Activated gamma-delta T cell treated with Interleukin-2 at 50 U/mL for 16 hours (primary cell): ENCODE data around the gene UBE2Q1.
"Not testable (repeated sequence)": the region's sequence is repeated elsewhere in the genome, so short reads cannot be mapped to it uniquely, and the experiment has no call there.

Experiments used
- DNase-seq: peaks from one replicate; pipeline ENCODE4 v3.0.0-alpha.2; 2020

Gene UBE2Q1

GRCh38 chr1:154549202-154549770, 9.2 kb downstream of the UBE2Q1 start:
- DNase-seq, result no peak

GRCh38 chr1:154548028-154548427, 10.4 kb downstream of the UBE2Q1 start:
- DNase-seq, result no peak

- no peak for DNase-seq
These were observed 11.2 kb downstream of the UBE2Q1 start for GRCh38 chr1:154547105-154547732.

- DNase-seq, result peak; percentile 46
These were observed 12.0 kb downstream of the UBE2Q1 start for GRCh38 chr1:154546264-154547063.

GRCh38 chr1:154541231-154541630, 17.2 kb downstream of the UBE2Q1 start:
- DNase-seq, result no peak

- DNase-seq, result no peak
These were observed 18.7 kb downstream of the UBE2Q1 start for GRCh38 chr1:154539486-154540483.

- no peak for DNase-seq
These were observed 21.9 kb downstream of the UBE2Q1 start for GRCh38 chr1:154536570-154536969.

GRCh38 chr1:154533952-154534844, 24.3 kb downstream of the UBE2Q1 start:
- DNase-seq, result no peak

GRCh38 chr1:154531950-154532349, 26.5 kb downstream of the UBE2Q1 start:
- DNase-seq, result not testable (repeated sequence)

- DNase-seq, result no peak
These were observed 29.2 kb downstream of the UBE2Q1 start for GRCh38 chr1:154529308-154529707.

GRCh38 chr1:154527192-154527591, 31.3 kb downstream of the UBE2Q1 start:
- no peak for DNase-seq

GRCh38 chr1:154524881-154525280, 33.6 kb downstream of the UBE2Q1 start:
- DNase-seq, result no peak

GRCh38 chr1:154521695-154522094, 36.8 kb downstream of the UBE2Q1 start:
- DNase-seq, result no peak

- DNase-seq, result no peak
These were observed 38.1 kb downstream of the UBE2Q1 start for GRCh38 chr1:154520333-154520732.

GRCh38 chr1:154519591-154519991, 38.9 kb downstream of the UBE2Q1 start:
- DNase-seq, result no peak

- DNase-seq, result no peak
These were observed 40.8 kb downstream of the UBE2Q1 start for GRCh38 chr1:154517661-154518060.

- no peak for DNase-seq
These were observed 44.4 kb downstream of the UBE2Q1 start for GRCh38 chr1:154514066-154514553.

- DNase-seq, result no peak
These were observed 45.7 kb downstream of the UBE2Q1 start for GRCh38 chr1:154512760-154513159.

GRCh38 chr1:154503898-154504297, 54.6 kb downstream of the UBE2Q1 start:
- DNase-seq, result no peak

GRCh38 chr1:154502744-154503115, 55.7 kb downstream of the UBE2Q1 start:
- no peak for DNase-seq

- DNase-seq, result peak; percentile 6
These were observed 56.3 kb downstream of the UBE2Q1 start, which contains the start of the genes SHE and TDRD10 for GRCh38 chr1:154502066-154502743. Gene SHE, minus strand, starts transcription at chr1:154502412. Its CDS starts 386 bp downstream, at chr1:154502026. Gene TDRD10, plus strand, starts transcription at chr1:154502219. Its CDS starts 4,685 bp downstream, at chr1:154506904.
